ENCODE measurements around the gene ADD3.

ADD3 gene, protein sequence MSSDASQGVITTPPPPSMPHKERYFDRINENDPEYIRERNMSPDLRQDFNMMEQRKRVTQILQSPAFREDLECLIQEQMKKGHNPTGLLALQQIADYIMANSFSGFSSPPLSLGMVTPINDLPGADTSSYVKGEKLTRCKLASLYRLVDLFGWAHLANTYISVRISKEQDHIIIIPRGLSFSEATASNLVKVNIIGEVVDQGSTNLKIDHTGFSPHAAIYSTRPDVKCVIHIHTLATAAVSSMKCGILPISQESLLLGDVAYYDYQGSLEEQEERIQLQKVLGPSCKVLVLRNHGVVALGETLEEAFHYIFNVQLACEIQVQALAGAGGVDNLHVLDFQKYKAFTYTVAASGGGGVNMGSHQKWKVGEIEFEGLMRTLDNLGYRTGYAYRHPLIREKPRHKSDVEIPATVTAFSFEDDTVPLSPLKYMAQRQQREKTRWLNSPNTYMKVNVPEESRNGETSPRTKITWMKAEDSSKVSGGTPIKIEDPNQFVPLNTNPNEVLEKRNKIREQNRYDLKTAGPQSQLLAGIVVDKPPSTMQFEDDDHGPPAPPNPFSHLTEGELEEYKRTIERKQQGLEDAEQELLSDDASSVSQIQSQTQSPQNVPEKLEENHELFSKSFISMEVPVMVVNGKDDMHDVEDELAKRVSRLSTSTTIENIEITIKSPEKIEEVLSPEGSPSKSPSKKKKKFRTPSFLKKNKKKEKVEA

DNA sequence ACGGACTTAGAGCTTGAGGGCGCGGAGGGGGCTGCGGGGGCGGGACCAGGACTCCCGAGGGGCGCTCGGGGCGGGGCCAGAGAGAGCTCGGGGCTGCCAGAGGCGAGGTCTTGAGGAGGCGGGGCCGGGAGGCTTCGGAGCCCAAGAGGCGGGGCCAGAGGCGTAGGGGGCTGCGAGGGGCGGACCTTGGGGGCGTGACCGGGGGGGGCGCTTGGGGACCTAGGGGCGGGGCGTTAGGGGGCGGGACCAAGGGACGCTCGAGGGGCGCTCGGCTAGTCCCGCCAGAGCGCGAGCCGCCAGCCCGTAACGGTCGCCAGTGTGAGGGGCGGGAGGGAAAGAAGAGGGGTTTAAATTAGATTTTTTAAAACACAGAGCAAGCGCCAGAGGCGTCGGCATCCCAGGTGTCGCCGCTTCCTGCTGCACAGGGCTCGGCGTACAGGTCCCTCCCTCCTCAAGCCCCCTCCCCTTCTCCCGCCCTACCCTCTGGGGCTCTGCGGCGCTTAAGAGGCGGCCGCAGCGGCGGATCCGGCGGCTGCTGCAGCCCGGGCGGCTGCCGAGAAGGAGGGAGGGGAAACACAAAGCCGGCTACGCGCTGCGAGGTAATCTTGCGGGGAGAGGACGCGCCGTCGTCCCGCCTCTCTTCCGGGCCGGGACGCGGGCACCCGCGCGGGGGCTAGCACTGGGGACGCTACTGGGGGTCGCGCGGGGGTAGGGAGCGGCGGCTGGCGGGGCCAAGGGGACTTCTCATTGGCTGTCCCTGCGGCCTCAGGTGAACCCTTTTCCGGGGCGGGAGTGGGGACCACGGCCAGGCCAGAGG is at the start of gene ADD3:
ADD3 (plus strand) TSS at position 284 of the 817 bp plus-strand sequence. CDS start 92,670 bp downstream, outside the sequence.
- DNase-seq, result peak; percentile 89

DNA sequence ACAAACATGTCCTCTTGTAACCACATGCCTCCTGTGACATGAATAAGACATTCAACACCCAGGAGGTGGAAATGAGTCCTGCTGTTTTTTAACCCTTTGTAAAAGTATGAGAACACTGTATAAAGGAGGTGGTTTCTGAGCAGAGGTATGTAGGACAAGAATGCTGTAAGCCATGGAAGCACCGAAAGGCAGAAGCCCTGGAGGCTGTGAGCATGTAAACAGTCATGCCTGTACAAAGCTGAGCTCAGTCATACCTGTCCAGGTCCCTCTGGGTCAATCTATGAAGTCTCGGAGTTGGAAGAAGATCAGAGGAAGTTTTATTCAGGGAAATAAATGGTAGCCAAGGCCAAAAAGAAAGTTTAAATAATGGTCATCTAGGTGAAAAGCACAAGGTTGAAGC is 49.7 kb upstream of the ADD3 start:
- DNase-seq, result no peak

DNA sequence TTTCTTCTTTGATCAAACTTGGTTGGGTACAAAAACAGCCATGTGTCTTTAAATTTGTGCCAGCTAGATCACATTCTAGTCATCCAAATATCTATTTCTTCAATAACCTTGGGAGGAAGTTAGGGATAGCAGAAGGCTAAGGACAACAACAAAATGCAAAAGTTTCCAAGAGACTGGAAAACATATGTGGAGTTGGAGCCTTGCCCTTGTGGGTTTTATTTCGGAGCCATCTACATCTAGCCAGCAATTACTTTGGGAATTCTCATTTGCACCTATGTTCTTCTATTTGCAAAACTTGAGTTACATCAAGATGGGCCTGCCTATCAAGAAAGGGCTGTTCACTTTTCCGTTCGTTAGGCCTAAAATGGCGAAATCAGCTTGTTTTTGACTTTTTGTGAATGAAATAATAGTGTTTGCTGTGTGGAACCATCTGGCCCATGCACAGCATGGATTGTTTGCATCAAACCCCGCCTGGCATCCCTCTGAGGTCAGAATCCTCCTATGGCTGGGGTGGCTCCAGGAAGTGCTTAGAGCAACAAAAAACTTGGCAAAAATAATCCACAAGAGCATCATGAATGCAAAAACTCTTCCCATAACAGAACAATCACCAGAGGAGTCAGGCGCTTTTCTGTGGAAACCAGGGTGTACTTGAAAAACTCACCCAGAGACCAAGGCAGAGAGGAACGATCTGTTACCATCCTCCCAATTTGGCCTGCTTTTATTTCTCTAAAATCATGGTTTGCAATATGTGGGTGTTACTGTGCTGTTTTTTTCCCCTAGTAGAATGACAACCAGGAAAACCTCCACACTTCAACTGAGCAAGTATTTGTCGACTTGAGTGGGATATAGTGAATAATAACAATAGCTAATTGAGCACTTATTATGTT is 48.3 kb upstream of the ADD3 start:
- DNase-seq, result no peak

DNA sequence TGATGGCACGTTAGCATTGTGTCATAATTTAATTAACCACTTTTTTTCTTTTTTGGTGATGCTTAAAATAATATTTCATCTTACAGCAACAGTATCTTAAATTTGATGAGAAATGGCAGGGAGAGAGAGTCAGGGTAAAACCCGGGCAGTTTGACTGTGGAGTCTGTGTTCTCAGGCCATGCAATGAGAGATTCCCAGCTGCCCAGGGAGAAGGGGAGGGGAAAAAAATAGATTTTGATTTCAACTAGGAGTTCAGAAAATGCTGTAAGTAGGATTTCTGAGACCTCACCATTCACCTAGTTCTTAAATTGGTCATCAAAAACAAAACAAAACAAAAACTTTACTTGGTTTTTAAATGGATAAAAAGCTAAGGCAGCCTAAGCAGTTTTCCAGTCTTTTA is 47.1 kb upstream of the ADD3 start:
- DNase-seq, result no peak

DNA sequence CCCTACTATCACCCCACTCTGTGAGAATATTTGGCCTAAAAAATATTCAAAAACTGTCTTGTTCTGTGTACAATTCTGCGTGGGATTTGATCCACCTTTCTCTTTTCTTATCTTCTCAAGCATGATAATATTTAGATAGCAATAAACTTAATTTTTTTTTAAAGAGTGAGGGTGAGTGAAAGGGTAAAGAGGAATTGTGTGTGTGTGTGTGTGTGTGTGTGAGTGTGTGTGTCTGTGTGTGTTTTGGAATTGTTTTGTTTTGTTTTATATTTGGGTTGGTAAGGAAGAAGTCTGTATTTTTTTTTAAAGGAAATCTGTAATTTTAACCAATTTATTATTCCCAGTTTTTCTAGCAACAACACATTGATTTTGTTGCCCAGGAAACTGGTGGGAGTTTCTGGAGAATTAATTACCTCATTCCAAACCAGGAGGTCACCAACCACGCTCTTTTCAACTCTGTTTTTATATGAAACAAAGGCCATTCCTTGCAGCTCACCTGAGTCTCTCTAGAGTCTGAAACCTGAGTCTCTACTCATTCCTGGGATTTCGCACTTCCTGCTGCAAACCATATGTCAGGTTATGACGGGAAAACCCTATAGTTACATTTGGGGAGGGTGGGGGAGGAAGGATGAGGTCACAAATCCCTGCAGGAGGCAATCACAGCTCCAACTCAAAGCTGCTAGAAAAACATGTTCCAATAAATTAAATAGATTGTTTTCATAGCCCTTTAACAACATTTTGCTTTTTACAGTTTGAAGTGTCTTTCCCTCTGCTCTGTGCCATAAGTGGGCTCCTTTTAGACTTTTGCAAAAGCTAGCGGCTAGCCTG is 46.4 kb upstream of the ADD3 start:
- DNase-seq, result no peak

DNA sequence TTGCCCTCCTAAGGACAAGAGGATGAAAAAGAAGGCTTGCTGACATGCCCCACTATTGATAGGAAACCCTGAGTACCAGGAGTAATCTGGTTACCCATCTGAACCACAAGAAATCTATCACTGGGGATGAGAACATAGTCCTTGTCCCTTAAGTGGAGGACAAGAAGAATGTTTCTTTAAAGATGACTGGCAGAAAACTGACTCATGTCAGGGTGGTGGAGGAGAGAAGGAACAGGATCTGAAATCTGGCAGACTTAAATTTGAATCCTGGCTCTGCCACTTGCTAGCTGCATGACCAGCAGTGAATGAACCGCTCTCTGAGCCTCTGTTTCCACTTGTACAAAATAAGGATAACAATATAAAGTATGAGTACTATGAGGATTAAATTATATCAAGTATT is 45.5 kb upstream of the ADD3 start:
- DNase-seq, result no peak

DNA sequence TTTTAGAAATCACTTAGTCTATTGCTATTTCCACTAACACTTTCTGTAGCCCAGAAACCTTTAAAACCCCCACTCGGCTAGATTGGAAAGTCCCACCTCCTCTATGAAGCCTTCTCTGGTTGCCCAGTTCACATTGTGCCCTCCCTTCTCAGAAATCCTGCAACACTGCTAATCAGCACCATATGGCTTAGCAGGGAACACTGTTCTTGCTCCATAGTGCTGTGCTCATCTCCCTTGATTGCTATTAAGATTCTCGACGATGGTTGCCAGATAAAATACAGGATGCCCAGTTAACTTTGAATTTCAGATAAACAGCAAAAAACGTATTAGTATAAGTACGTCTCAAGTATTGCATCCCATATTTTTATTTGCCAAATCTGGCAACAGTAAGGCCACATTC is 44.3 kb upstream of the ADD3 start:
- no peak for DNase-seq

DNA sequence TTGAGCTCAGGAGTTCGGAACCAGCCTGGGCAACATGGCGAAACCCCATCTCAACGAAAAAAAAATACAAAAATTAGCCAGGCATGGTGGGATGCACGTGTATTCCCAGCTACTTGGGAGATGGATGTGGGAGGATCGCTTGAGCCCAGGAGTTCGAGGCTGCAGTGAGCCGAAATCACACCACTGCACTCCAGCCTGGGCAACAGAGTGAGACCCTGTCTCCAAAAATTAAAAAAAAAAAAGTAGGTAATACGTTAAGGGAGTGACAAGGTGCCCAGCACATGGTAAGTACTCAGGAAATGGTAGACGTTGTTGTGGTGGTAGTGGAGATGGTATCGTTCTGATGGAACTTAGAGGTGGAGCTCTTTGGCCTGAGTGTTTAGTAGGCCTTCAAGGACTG is 43.5 kb upstream of the ADD3 start:
- no peak for DNase-seq

DNA sequence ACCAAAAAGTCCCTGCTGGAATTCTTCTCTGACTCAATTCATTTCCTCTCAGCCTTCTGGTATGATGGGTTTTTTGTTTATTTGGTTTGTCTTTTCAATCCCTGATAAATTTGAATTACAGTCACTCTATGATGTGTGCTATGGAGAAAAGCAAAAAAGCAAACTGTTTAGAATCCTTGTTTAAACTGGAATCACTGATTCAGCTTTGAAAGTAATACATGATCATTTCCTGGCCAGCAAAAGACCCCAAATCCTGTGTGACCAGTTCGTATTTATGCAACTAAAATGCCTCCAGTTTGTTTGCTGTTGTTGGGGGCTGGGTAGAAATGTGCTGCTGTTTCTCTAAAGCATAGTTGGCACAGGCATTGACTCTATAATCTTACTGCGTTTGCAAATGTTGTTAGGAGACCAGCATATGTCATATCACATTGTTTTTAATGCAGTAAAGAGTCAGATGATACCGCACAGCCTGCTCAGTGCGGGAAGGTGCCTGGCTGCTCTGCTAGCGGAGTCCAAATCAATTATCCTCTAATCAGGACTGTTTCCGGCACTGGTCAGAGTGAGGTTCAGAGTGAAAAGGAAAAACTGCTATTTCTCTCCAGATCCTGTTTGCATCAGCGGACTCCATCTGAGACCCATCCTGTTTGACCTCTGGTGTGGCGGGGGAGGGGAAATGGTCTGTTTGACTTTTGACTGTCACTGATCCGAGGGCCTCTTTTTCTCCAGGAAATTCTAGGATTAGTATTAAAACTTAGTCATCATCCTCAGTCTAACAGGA is 40.6 kb upstream of the ADD3 start:
- no peak for DNase-seq

DNA sequence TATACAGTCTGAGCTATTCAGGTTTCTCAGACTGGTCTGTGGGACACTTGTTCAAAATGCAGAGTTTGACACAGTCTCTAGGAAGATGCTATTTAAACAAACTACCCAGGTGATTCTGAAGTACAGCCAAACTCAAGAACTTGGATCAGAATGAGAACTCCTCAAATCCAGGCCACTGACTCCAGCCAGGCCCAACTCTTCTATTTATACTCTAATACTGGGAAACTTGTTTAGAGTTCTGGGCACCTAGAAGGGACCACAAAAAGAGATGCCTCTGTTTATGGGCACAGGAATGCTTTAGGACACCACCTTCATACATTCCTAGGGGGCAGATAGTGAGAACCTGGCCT is 40.1 kb upstream of the ADD3 start:
- DNase-seq, result no peak

DNA sequence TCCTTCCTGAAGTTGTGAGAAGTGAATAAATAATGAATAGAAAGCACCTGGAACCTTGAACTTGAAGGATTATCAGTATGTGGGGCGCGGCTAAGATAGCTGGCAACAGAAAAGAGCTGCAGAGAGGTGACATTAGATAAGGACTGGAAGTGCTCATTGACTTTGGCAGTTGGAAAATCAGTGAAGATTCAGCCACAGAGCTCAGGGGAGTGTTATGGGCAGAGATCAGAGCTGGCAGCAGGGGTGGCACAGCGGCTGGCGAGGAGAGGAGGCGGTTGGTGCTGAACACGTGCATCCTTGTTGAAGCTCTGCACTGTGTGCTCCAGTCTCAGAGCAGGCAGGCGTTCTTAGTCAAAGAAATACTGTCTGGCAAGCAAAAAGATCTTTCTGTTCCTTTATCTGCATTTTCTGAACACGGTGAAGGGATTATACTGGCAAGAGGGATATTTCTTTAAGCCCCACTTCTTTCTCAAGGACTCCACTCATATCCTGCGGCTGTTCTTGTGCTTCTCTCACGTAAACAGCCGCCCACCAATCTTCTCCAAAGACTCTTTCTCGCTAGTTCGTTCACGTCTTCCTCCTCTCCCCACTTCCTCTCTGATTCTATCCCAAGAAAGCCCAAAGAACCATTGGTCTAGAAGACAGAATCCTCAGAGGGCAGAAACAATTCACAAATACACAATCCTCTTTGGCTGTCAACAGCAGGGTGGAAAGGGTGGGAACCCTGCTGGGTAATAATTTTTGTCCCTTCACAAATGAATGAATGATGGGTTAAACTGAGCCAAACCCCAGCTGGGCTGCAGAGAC is 38.6 kb upstream of the ADD3 start:
- no peak for DNase-seq

DNA sequence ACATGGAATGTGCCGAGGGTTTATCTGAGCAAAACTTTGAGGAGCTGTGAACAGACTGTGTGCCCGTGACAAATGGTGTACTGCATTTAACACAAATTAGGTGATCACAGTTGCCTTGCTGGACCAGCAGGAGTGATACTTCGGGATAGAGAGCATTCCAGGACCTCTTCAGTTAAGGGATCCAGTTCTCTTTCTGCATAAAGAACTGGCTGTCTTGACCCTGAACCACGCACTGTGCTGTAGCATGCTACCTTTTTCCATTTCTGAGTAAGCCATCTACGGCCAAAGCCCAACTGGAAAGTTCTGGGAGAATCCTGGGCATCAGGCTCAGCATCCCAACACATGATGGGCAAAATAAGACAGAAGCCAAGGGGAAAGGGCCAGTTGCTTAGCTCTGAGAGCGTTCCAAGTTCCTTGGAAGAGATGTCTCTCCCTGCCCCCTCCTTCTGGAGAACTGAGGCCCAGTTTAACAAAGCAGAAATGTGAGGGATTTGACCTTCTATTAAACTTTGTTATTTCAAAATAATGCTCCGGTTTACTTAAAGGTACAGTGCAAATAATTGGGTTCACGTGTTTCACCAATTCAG is 37.9 kb upstream of the ADD3 start:
- DNase-seq, result no peak

DNA sequence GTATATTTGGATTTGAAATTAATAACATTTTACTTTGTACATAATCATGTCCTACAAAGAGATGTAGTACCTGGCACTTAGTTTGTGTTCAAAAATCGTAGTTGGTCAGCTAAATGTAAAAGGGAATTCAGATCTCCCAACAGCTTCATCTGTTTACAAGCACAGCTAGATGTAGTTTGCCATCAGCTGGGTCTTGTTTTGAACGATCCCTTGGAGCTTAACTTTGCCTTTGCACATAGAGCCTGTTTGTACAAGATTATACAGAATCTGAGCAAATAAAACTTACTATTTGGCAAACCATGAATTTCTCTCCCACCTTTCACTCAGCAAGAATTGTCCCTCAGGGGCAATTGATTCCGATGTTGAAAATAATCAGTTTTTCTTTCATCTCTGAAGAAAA is 36.1 kb upstream of the ADD3 start:
- DNase-seq, result no peak

DNA sequence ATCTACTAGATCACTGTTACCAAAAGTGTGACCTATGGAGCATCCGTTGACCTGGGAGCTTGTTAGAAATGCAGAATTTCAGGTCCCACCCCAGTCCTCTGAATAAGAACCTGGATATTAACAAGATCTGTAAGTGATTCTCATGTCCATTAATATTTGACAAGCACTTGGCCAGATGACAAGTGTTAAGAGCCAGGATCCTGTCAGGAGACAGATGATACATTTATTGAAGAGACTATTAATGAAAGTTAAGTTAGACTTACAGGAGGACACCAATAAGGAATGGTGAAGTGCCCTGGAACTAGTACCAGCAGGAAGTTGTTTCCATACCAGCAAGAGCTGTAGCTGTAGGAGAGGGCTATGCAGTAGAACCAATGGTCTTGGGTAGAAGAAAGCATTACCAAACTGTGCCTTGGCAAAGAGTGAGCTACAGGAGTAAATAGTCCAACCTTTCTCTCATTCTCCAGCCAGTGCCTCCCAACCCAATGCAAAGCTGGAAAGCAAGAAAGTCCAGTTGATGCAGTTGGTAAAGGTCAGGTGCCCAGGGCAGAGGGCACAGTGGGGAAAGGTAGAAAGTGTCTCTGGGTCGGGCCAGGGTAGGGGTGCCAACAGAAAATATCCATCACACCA is 35.3 kb upstream of the ADD3 start:
- no peak for DNase-seq

DNA sequence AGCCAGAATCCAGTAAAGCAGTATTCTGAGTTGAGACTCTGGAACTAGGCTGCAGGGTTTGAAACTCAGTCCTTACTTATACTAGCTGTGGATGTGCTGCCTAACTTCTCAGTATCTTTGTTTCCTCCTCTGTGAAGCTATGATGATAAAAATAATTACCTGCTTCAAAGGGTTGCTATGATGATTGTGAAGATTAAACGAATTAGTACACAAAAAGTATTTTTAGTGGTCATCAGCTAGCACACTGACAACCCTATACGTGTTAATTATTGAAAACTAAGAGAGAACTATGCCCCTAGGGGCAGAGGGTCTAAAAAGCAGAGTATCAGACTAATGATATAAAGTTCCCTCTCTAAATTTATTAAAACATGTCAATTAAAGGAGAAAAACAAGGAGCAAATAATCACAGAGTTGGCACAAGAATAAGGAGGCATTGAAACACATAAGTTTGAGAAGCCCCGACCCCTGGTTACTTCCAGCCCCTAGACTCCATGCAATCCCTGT is 34.4 kb upstream of the ADD3 start:
- DNase-seq, result no peak

DNA sequence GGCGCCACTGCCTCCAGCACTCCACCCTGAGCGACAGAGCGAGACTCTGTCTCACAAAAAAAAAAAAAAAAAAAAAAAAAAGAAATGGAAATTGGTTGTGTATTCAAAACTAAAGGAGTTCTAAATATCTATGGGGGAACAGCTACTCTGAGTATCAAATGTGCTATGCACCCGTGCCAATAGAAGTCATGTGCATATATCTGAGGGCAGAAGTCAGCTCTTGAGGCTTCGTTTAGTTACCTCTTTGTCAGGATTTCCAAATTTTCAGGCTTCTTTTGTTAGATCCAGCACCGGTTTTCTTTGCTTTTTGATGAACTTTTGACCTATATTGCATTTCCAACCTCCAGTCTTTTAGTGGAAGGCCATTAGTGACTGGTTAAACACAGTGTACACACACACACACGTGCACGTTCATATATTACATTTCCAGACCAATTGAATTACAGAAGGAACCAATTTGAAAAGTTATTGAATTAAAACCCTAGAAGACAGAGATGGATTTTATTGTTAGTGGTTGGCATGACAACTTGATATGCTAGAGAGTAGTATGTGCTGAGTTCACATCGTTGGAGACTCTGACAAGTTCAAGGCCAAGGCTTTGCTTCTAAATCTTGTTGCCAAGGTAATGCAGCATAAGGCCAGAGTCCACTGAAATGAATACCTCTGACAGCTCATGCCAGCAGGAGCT is 33.1 kb upstream of the ADD3 start:
- no peak for DNase-seq

DNA sequence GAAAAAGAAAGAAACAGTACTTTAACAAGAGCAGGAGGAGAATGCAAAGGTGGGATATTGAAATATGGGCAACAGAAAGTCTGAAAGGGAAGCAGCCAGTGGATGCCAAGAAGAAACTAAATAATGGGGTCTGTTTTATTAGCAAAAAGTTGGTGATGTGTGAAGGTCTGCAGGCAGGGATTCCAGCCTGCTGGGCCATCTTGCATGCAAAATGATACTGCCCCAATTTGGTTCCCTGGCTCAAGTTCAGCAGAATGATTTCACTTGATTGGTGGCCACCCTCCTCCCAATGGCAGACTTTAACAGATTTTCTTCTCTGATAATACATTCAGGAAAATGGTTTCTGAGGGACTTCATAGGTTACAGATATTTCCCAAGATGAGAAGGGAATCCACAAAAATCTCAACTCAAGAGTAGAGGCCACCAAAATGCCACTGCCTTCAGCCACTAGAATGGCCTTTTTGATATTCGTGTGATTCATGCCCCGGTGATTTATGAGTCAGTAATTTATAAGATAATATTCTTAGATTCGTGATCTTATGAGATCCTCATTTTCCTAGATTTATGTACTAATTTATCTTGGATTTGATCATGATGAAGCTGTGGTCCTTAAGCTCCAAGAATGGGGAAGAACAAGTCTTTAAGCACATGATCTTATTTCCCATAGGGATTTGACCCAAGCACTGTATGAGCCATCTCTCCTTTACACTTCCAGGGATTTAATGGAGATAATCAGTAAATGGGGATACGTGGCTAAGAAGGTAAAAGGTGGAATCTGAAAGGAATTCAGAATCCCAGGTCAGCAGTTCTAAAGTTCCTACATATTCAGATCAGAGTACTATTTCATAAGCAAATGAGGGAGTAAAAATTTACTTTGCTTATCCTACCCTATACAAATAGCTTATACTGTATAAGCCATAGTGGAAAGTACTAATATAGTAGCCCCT is 32.3 kb upstream of the ADD3 start:
- no peak for DNase-seq

Measured in activated naive CD4-positive, alpha-beta T cell treated with anti-CD3 and anti-CD28 coated beads, Interleukin-2, amount 50 U/mL, for 16 hours (primary cell).